Mesendoderm (in vitro differentiated cells): ENCODE results near the gene AIRE.

Experiments used
- DNase-seq: peaks from one replicate; pipeline ENCODE4 v3.0.0; 2013
- H2AK5ac ChIP-seq: 2 replicates; pipeline ENCODE4 v1.6.1; 2013; ENCODE audit warnings: low read length, inconsistent platforms
- H2BK120ac ChIP-seq: 2 replicates; pipeline ENCODE4 v1.6.1; 2013; ENCODE audit warnings: low read depth, mild to moderate bottlenecking, low read length, moderate library complexity, mixed read lengths
- H2BK15ac ChIP-seq: replicated peaks from 2 replicates; pipeline ENCODE4 v1.6.1; 2013; ENCODE audit warnings: low read depth, mild to moderate bottlenecking, moderate library complexity
- H2BK5ac ChIP-seq: 2 replicates; pipeline ENCODE4 v1.6.1; 2013; ENCODE audit warnings: low read length, inconsistent platforms
- H3K18ac ChIP-seq: 2 replicates; pipeline ENCODE4 v1.6.1; 2013; ENCODE audit warnings: mild to moderate bottlenecking, low read length, mixed read lengths
- H3K23ac ChIP-seq: one replicate; pipeline ENCODE4 v1.6.1; 2013; ENCODE audit warnings: low read length
- H3K27ac ChIP-seq: 2 replicates; pipeline ENCODE4 v1.5.1; 2013; ENCODE audit warnings: low read depth, mild to moderate bottlenecking, inconsistent platforms, low read length, moderate library complexity
- H3K27me3 ChIP-seq: 2 replicates; pipeline ENCODE4 v1.6.1; 2013; ENCODE audit warnings: low read length, control low read depth, mild to moderate bottlenecking, inconsistent platforms; ENCODE audit not compliant: insufficient read depth, poor library complexity
- H3K36me3 ChIP-seq: 2 replicates; pipeline ENCODE4 v1.6.1; 2013; ENCODE audit warnings: low read length, inconsistent platforms; ENCODE audit not compliant: control insufficient read depth, insufficient read depth
- H3K4ac ChIP-seq: one replicate; pipeline ENCODE4 v1.6.1; 2013; ENCODE audit warnings: low read depth, mild to moderate bottlenecking, low read length, moderate library complexity
- H3K4me1 ChIP-seq: 2 replicates; pipeline ENCODE4 v1.6.1; 2013; ENCODE audit warnings: low read depth, low read length, inconsistent platforms; ENCODE audit not compliant: control insufficient read depth
- H3K4me2 ChIP-seq: 2 replicates; pipeline ENCODE4 v1.6.1; 2013; ENCODE audit warnings: low read length
- H3K4me3 ChIP-seq: 2 replicates; pipeline ENCODE4 v1.5.1; 2013; ENCODE audit warnings: mild to moderate bottlenecking, low read length
- H3K56ac ChIP-seq: one replicate; pipeline ENCODE4 v1.6.1; 2013; ENCODE audit warnings: low read length
- H3K79me1 ChIP-seq: 2 replicates; pipeline ENCODE4 v1.6.1; 2013; ENCODE audit warnings: low read length, inconsistent platforms
- H3K79me2 ChIP-seq: 2 replicates; pipeline ENCODE4 v1.6.1; 2013; ENCODE audit warnings: mild to moderate bottlenecking, low read length; ENCODE audit not compliant: control insufficient read depth, insufficient read depth
- H3K9ac ChIP-seq: 2 replicates; pipeline ENCODE4 v1.6.1; 2013; ENCODE audit warnings: low read length, inconsistent platforms
- H4K5ac ChIP-seq: one replicate; pipeline ENCODE4 v1.6.1; 2013; ENCODE audit warnings: low read length
- H4K8ac ChIP-seq: one replicate; pipeline ENCODE4 v1.6.1; 2013; ENCODE audit warnings: low read depth, mild to moderate bottlenecking, control low read depth, low read length, moderate library complexity
- WGBS: extraction: QIAGEN DNeasy Blood & Tissue Kit; methylation state at CpG from one replicate; pipeline ENCODE4 v1.1.7; 2013; ENCODE audit warnings: low lambda C conversion rate, missing lambda C conversion rate; ENCODE audit not compliant: insufficient coverage; ENCODE audit errors: extremely low coverage; 5-methylcytosine and 5-hydroxymethylcytosine counted together

AIRE gene

DNA sequence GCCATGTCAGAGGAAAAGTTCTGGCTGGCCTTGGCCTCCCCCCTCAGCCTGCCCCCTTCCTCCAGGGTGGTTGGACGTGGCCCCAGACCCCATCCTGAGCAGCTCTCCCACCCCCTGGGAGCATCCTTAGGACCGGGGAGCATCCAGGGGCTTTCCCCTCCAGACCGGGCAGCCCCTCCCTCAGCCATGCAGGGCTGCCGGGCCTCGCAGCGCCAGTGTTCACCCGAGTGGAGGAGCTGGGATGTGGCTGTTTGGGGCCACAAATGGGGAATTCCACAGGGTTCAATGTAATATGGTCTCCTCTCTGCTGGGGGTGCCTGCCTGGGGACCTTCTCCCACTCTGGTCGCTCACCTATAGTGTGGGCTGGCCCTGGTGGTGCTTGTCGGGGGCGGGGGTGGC, 10.0 kb downstream of the AIRE start:
- H3K4me3 ChIP-seq: no peak overlapping the region
- no peak overlapping the region for H2AK5ac ChIP-seq
- no peak overlapping the region for H2BK5ac ChIP-seq
- H4K8ac ChIP-seq: no peak overlapping the region
- no peaks in the 10 kb centered on the region for H3K79me2 ChIP-seq
- no peak for DNase-seq
- no peak overlapping the region for H3K27ac ChIP-seq
- H4K5ac ChIP-seq: no peak overlapping the region
- peaks cover 1% of the 10 kb centered on the region for H3K79me1 ChIP-seq
- no peak overlapping the region for H3K4ac ChIP-seq
- H3K23ac ChIP-seq: no peak overlapping the region
- H3K4me2 ChIP-seq: no peak overlapping the region
- no peak overlapping the region for H3K9ac ChIP-seq
- no peak overlapping the region for H2BK15ac ChIP-seq
- no CpG with 5 or more reads among the region's 10 CpGs for WGBS
- no peaks in the 10 kb centered on the region for H3K36me3 ChIP-seq
- H2BK120ac ChIP-seq: no peak overlapping the region
- peaks cover 3% of the 10 kb centered on the region for H3K4me1 ChIP-seq
- H3K27me3 ChIP-seq: no peaks in the 10 kb centered on the region
- no peak overlapping the region for H3K56ac ChIP-seq
- no peak overlapping the region for H3K18ac ChIP-seq

GRCh38 chr21:44296103-44296519, 10.4 kb downstream of the AIRE start:
- Histone ChIP-seq H3K4ac (no peak overlapping the region), H3K79me1 (peaks cover 6% of the 10 kb centered on the region), H2AK5ac (no peak overlapping the region), H3K18ac (no peak overlapping the region), H3K4me1 (peaks cover 3% of the 10 kb centered on the region), H3K27me3 (no peaks in the 10 kb centered on the region), H4K5ac (no peak overlapping the region), H3K4me2 (no peak overlapping the region), H4K8ac (no peak overlapping the region), H2BK5ac (no peak overlapping the region), H2BK120ac (no peak overlapping the region), H3K36me3 (no peaks in the 10 kb centered on the region), H2BK15ac (no peak overlapping the region), H3K79me2 (peaks cover 3% of the 10 kb centered on the region), H3K27ac (no peak overlapping the region), H3K4me3 (no peak overlapping the region), H3K9ac (no peak overlapping the region), H3K56ac (no peak overlapping the region), H3K23ac (no peak overlapping the region)
- no CpG with 5 or more reads among the region's 12 CpGs for WGBS
- DNase-seq: no peak

DNA sequence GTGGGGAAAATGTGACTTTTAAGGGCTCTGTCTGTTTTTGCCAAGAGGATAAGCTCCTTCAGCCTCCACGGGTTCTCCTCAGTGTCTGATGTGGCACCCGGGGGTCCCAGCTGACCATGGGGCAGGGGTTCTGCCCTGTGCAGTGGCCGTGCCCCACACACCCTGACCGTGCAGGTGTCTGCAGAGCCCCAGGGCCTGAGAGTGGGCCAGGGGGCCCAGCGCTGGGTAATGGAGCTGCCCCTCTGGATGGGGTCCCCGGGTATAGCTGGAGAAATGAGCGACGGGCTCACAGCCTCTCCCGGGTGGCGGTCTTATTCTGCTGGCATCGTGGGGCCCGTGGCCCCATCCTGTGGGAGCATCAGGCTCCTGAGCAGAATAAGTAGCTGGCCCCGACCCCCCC, 11.2 kb downstream of the AIRE start:
- H3K4ac ChIP-seq: no peak overlapping the region
- DNase-seq: no peak
- no peak overlapping the region for H2BK120ac ChIP-seq
- no peak overlapping the region for H3K9ac ChIP-seq
- H3K27me3 ChIP-seq: no peaks in the 10 kb centered on the region
- H2BK5ac ChIP-seq: no peak overlapping the region
- H3K56ac ChIP-seq: no peak overlapping the region
- no peak overlapping the region for H3K27ac ChIP-seq
- no peak overlapping the region for H4K5ac ChIP-seq
- no peak overlapping the region for H3K23ac ChIP-seq
- no peak overlapping the region for H4K8ac ChIP-seq
- H3K4me1 ChIP-seq: peaks cover 3% of the 10 kb centered on the region
- no peak overlapping the region for H2BK15ac ChIP-seq
- H3K79me1 ChIP-seq: peaks cover 9% of the 10 kb centered on the region
- H3K4me3 ChIP-seq: no peak overlapping the region
- H3K4me2 ChIP-seq: no peak overlapping the region
- no peak overlapping the region for H3K18ac ChIP-seq
- H3K79me2 ChIP-seq: peaks cover 6% of the 10 kb centered on the region
- WGBS: no CpG with 5 or more reads among the region's 13 CpGs
- H3K36me3 ChIP-seq: no peaks in the 10 kb centered on the region
- H2AK5ac ChIP-seq: no peak overlapping the region

GRCh38 chr21:44297525-44298290, 12.0 kb downstream of the AIRE start:
- Histone ChIP-seq H4K8ac (no peak overlapping the region), H3K4ac (no peak overlapping the region), H3K4me2 (no peak overlapping the region), H3K79me1 (peaks cover 9% of the 10 kb centered on the region), H2BK15ac (no peak overlapping the region), H2AK5ac (no peak overlapping the region), H4K5ac (no peak overlapping the region), H3K36me3 (no peaks in the 10 kb centered on the region), H3K79me2 (peaks cover 6% of the 10 kb centered on the region), H3K4me3 (no peak overlapping the region), H3K27me3 (no peaks in the 10 kb centered on the region), H2BK5ac (no peak overlapping the region), H3K56ac (no peak overlapping the region), H3K18ac (no peak overlapping the region), H3K23ac (no peak overlapping the region), H2BK120ac (no peak overlapping the region), H3K4me1 (peaks cover 3% of the 10 kb centered on the region), H3K9ac (no peak overlapping the region), H3K27ac (no peak overlapping the region)
- peak; percentile 86 for DNase-seq
- no CpG with 5 or more reads among the region's 22 CpGs for WGBS

- Histone ChIP-seq H2BK120ac (no peak overlapping the region), H3K18ac (no peak overlapping the region), H3K36me3 (no peaks in the 10 kb centered on the region), H3K79me2 (peaks cover 6% of the 10 kb centered on the region), H3K27ac (no peak overlapping the region), H3K4me1 (peaks cover 3% of the 10 kb centered on the region), H2AK5ac (no peak overlapping the region), H3K79me1 (peaks cover 9% of the 10 kb centered on the region), H3K4ac (no peak overlapping the region), H2BK5ac (no peak overlapping the region), H3K9ac (no peak overlapping the region), H3K23ac (no peak overlapping the region), H4K8ac (no peak overlapping the region), H3K4me3 (no peak overlapping the region), H2BK15ac (no peak overlapping the region), H3K27me3 (no peaks in the 10 kb centered on the region), H3K56ac (no peak overlapping the region), H3K4me2 (no peak overlapping the region), H4K5ac (no peak overlapping the region)
- no CpG with 5 or more reads among the region's 2 CpGs for WGBS
- no peak for DNase-seq
Measured at GRCh38 chr21:44298301-44298700, 12.6 kb downstream of the AIRE start.

- DNase-seq: no peak
- H2AK5ac ChIP-seq: peak overlapping the region; percentile 74
- peak overlapping the region; percentile 65 for H3K4ac ChIP-seq
- peaks cover 3% of the 10 kb centered on the region for H3K4me1 ChIP-seq
- H3K4me3 ChIP-seq: peak overlapping the region; percentile 35
- H2BK5ac ChIP-seq: no peak overlapping the region
- H2BK120ac ChIP-seq: no peak overlapping the region
- no peak overlapping the region for H2BK15ac ChIP-seq
- no peak overlapping the region for H4K8ac ChIP-seq
- no CpG with 5 or more reads among the region's 10 CpGs for WGBS
- peaks cover 6% of the 10 kb centered on the region for H3K79me2 ChIP-seq
- H3K4me2 ChIP-seq: peak overlapping the region; percentile 63
- H3K23ac ChIP-seq: no peak overlapping the region
- peak overlapping the region; percentile 82 for H3K9ac ChIP-seq
- no peak overlapping the region for H4K5ac ChIP-seq
- peaks cover 9% of the 10 kb centered on the region for H3K79me1 ChIP-seq
- H3K27me3 ChIP-seq: no peaks in the 10 kb centered on the region
- H3K56ac ChIP-seq: peak overlapping the region; percentile 91
- H3K27ac ChIP-seq: no peak overlapping the region
- no peaks in the 10 kb centered on the region for H3K36me3 ChIP-seq
- H3K18ac ChIP-seq: peak overlapping the region; percentile 78
Measured at GRCh38 chr21:44299085-44299457, 13.4 kb downstream of the AIRE start.
